HepG2 (cell line): ENCODE data around the gene PTPRN. TPM values are rescaled to one million over a fixed set of nuclear protein-coding genes. Genes with fewer than 3 reads are reported as not detected.

Source experiments
- DNMT3B ChIP-seq: conservative IDR thresholded peaks from 2 replicates; pipeline ENCODE4 v1.6.1; 2016; ENCODE audit warnings: missing biosample characterization, control low read depth
- DZIP1 ChIP-seq: sonication (generic); formaldehyde crosslinking; IDR thresholded peaks from 2 replicates; pipeline ENCODE4 v1.5.0; 2020; ENCODE audit warnings: mild to moderate bottlenecking, missing genetic modification reagents
- MYPOP ChIP-seq: sonication (generic); formaldehyde crosslinking; IDR thresholded peaks from 2 replicates; pipeline ENCODE4 v1.8.1; 2023; ENCODE audit warnings: mild to moderate bottlenecking, moderate library complexity, missing genetic modification reagents
- MZF1 ChIP-seq: sonication (generic); formaldehyde crosslinking; IDR thresholded peaks from 2 replicates; pipeline ENCODE4 v1.8.1; 2023; ENCODE audit warnings: mild to moderate bottlenecking, missing genetic modification reagents, borderline replicate concordance
- PHF20 ChIP-seq: sonication (generic); formaldehyde crosslinking; IDR thresholded peaks from 2 replicates; pipeline ENCODE4 v1.5.0; 2020; ENCODE audit warnings: mild to moderate bottlenecking, missing genetic modification reagents
- SALL1 ChIP-seq: sonication (generic); formaldehyde crosslinking; IDR thresholded peaks from 2 replicates; pipeline ENCODE4 v1.8.0; 2022; ENCODE audit warnings: mild to moderate bottlenecking, missing genetic modification reagents
- SNRNP70 ChIP-seq: fragments of 200-400 bp; formaldehyde crosslinking; IDR thresholded peaks from 2 replicates; pipeline ENCODE4 v1.6.1; 2017; ENCODE audit warnings: mild to moderate bottlenecking, low read depth, low read length, moderate library complexity
- SOX5 ChIP-seq: IDR thresholded peaks from 2 replicates; pipeline ENCODE4 v1.6.1; 2016; ENCODE audit warnings: borderline replicate concordance
- YEATS4 ChIP-seq: sonication (generic); formaldehyde crosslinking; IDR thresholded peaks from 2 replicates; pipeline ENCODE4 v1.4.0; 2020; ENCODE audit warnings: missing genetic modification reagents, borderline replicate concordance
- ZNF121 ChIP-seq: sonication (generic); formaldehyde crosslinking; IDR thresholded peaks from 2 replicates; pipeline ENCODE4 v1.5.0; 2020; ENCODE audit warnings: mild to moderate bottlenecking, missing genetic modification reagents
- ZNF143 ChIP-seq: sonication (generic); formaldehyde crosslinking; IDR thresholded peaks from 2 replicates; pipeline ENCODE4 v1.4.0; 2020; ENCODE audit warnings: missing genetic modification reagents
- ZNF333 ChIP-seq: sonication (generic); formaldehyde crosslinking; IDR thresholded peaks from 2 replicates; pipeline ENCODE4 v1.4.0; 2020; ENCODE audit warnings: mild to moderate bottlenecking, missing genetic modification reagents, borderline replicate concordance
- ZNF549 ChIP-seq: sonication (generic); formaldehyde crosslinking; IDR thresholded peaks from 2 replicates; pipeline ENCODE4 v1.5.0; 2020; ENCODE audit warnings: missing genetic modification reagents
- polyA plus RNA-seq, 8 experiments: library from polyadenylated mRNA; depleted of rRNA in 3 of 8; stranded (reverse) in 7 of 8; unstranded in 1 of 8; fragments of >200 nt; fragmentation: Illumina TruSeq in 4 of 8; extraction: Trizol in 4 of 8; gene quantifications; 2 replicates each; pipeline versions ENCODE4 v1.2.1 to v1.2.3, GENCODE V29; 2011 to 2016; ENCODE audit warnings: low read depth in 4 of 8, missing spikeins in 1 of 8, mixed read lengths in 1 of 8; ENCODE audit not compliant: insufficient read depth in 1 of 8
- total RNA-seq, 5 experiments: library from RNA; depleted of rRNA; stranded (reverse); fragments of >200 nt; fragmentation: Illumina TruSeq; extraction: Trizol; gene quantifications; 2 replicates each; pipeline ENCODE4 v1.2.3, GENCODE V29; 2016; ENCODE audit warnings: low read depth in 1 of 5
- TF ChIP-seq, protein P1 (sequence below): sonication (generic); formaldehyde crosslinking; IDR thresholded peaks from 2 replicates; pipeline ENCODE4 v1.4.0; 2020; ENCODE audit warnings: missing genetic modification reagents
- TF ChIP-seq, protein P2 (sequence below): sonication (generic); formaldehyde crosslinking; IDR thresholded peaks from 2 replicates; pipeline ENCODE4 v1.4.0; 2020; ENCODE audit warnings: mild to moderate bottlenecking, missing genetic modification reagents
- TF ChIP-seq, protein P3 (sequence below): sonication (generic); formaldehyde crosslinking; IDR thresholded peaks from 2 replicates; pipeline ENCODE4 v1.4.0; 2020; ENCODE audit warnings: missing genetic modification reagents
- TF ChIP-seq, protein P4 (sequence below): IDR thresholded peaks from 2 replicates; pipeline ENCODE4 v1.6.1; 2016; ENCODE audit warnings: missing biosample characterization, missing genetic modification reagents, low read depth

PTPRN gene
- total and polyA plus RNA-seq, 2 of the 13 experiments (the other 11 are each of a cell fraction or from before 2014, with no cell fraction given) = 0.26 TPM; not detected in 1

- TF ChIP-seq, protein P1, sequence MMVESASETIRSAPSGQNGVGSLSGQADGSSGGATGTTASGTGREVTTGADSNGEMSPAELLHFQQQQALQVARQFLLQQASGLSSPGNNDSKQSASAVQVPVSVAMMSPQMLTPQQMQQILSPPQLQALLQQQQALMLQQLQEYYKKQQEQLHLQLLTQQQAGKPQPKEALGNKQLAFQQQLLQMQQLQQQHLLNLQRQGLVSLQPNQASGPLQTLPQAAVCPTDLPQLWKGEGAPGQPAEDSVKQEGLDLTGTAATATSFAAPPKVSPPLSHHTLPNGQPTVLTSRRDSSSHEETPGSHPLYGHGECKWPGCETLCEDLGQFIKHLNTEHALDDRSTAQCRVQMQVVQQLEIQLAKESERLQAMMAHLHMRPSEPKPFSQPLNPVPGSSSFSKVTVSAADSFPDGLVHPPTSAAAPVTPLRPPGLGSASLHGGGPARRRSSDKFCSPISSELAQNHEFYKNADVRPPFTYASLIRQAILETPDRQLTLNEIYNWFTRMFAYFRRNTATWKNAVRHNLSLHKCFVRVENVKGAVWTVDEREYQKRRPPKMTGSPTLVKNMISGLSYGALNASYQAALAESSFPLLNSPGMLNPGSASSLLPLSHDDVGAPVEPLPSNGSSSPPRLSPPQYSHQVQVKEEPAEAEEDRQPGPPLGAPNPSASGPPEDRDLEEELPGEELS = peak; percentile 63
- TF ChIP-seq, protein P2, sequence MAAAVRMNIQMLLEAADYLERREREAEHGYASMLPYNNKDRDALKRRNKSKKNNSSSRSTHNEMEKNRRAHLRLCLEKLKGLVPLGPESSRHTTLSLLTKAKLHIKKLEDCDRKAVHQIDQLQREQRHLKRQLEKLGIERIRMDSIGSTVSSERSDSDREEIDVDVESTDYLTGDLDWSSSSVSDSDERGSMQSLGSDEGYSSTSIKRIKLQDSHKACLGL (CRISPR knock-in tag) = peak; percentile 77; the same call in 1 of the 2 replicates
- TF ChIP-seq SALL1 (peak; percentile 92), ZNF549 (no peak), DZIP1 (CRISPR knock-in tag) (peak; percentile 32; the same call in 1 of the 2 replicates), ZNF333 (CRISPR knock-in tag) (no peak), MYPOP (CRISPR knock-in tag) (peak; percentile 85; the same call in 1 of the 2 replicates), ZNF143 (peak; percentile 90), ZNF121 (CRISPR knock-in tag) (no peak), DNMT3B (peak; percentile 85; the same call in 1 of the 2 replicates), PHF20 (peak; percentile 84), SNRNP70 (no peak), YEATS4 (peak; percentile 92), MZF1 (CRISPR knock-in tag) (no peak), SOX5 (CRISPR knock-in tag) (peak; percentile 34; the same call in 1 of the 2 replicates)
- TF ChIP-seq, protein P3, sequence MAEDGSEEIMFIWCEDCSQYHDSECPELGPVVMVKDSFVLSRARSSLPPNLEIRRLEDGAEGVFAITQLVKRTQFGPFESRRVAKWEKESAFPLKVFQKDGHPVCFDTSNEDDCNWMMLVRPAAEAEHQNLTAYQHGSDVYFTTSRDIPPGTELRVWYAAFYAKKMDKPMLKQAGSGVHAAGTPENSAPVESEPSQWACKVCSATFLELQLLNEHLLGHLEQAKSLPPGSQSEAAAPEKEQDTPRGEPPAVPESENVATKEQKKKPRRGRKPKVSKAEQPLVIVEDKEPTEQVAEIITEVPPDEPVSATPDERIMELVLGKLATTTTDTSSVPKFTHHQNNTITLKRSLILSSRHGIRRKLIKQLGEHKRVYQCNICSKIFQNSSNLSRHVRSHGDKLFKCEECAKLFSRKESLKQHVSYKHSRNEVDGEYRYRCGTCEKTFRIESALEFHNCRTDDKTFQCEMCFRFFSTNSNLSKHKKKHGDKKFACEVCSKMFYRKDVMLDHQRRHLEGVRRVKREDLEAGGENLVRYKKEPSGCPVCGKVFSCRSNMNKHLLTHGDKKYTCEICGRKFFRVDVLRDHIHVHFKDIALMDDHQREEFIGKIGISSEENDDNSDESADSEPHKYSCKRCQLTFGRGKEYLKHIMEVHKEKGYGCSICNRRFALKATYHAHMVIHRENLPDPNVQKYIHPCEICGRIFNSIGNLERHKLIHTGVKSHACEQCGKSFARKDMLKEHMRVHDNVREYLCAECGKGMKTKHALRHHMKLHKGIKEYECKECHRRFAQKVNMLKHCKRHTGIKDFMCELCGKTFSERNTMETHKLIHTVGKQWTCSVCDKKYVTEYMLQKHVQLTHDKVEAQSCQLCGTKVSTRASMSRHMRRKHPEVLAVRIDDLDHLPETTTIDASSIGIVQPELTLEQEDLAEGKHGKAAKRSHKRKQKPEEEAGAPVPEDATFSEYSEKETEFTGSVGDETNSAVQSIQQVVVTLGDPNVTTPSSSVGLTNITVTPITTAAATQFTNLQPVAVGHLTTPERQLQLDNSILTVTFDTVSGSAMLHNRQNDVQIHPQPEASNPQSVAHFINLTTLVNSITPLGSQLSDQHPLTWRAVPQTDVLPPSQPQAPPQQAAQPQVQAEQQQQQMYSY (CRISPR knock-in tag) = no peak
- TF ChIP-seq, protein P4, sequence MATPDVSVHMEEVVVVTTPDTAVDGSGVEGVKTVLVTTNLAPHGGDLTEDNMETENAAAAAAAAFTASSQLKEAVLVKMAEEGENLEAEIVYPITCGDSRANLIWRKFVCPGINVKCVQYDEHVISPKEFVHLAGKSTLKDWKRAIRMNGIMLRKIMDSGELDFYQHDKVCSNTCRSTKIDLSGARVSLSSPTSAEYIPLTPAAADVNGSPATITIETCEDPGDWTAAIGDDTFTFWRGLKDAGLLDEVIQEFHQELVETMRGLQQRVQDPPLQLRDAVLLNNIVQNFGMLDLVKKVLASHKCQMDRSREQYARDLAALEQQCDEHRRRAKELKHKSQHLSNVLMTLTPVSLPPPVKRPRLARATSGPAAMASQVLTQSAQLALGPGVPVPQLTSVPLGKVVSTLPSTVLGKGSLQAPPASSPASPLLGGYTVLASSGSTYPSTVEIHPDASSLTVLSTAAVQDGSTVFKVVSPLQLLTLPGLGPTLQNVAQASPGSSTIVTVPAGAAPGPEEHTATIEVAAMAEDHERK = peak; percentile 78
These were observed 29.9 kb downstream of the PTPRN start, which contains the start of gene DNAJB2 (continued) for GRCh38 chr2:219279151-219279915.
